ENCODE results near the gene RMDN3. TPM values are rescaled to one million over a fixed set of nuclear protein-coding genes. Genes with fewer than 3 reads are reported as not detected.

Gene RMDN3
- total RNA-seq, 2 experiments from 2014 or later, result 29.1 to 30.3 TPM

DNA sequence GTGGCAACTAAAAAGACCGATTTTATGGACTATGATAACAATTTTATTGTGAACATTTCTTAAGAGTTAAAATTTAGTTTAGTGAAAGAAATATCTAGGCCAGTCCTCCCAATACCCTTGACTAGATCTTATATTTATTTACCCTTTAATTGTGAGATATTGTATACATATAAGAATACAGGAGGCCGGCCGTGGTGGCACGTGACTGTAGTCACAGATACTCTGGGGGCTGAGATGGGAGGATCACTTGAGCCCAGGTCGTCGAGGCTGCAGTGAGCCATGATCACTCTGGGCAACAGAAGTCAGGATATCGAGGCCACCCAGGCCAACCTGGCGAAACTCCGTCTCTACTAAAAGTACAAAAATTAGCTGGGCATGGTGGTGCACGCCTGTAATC is 756 bp upstream of the RMDN3 start:
- H3K4me1 Mint-ChIP-seq (ENCODE audit: low read depth), result peaks cover 30% of the 10 kb centered on the region
- Histone ChIP-seq H3K27ac (ENCODE audit: low read depth in 1 of 2, low read length in 2 of 2) (peak overlapping the region; percentile 65 to 71), H3K27me3 (ENCODE audit: control insufficient read depth in 1 of 2, insufficient read depth in 2 of 2, low read length in 2 of 2) (no peaks in the 10 kb centered on the region), H3K9me3 (ENCODE audit: control insufficient read depth in 1 of 2, insufficient read depth in 1 of 2, low read length in 2 of 2) (no peaks in the 10 kb centered on the region), H3K36me3 (ENCODE audit: insufficient read depth, low read length) (peaks cover 21% of the 10 kb centered on the region), H3K4me1 (ENCODE audit: insufficient read depth, low read length) (peaks cover 30% of the 10 kb centered on the region), H3K4me3 (ENCODE audit: low read length) (peak overlapping the region; percentile 95)
- no peak for ATAC-seq (ENCODE audit: poor library complexity)
- H3K27ac Mint-ChIP-seq, result peak overlapping the region; percentile 98
- H3K36me3 Mint-ChIP-seq (ENCODE audit: low read depth), result peaks cover 29% of the 10 kb centered on the region
- TF ChIP-seq, protein P1, sequence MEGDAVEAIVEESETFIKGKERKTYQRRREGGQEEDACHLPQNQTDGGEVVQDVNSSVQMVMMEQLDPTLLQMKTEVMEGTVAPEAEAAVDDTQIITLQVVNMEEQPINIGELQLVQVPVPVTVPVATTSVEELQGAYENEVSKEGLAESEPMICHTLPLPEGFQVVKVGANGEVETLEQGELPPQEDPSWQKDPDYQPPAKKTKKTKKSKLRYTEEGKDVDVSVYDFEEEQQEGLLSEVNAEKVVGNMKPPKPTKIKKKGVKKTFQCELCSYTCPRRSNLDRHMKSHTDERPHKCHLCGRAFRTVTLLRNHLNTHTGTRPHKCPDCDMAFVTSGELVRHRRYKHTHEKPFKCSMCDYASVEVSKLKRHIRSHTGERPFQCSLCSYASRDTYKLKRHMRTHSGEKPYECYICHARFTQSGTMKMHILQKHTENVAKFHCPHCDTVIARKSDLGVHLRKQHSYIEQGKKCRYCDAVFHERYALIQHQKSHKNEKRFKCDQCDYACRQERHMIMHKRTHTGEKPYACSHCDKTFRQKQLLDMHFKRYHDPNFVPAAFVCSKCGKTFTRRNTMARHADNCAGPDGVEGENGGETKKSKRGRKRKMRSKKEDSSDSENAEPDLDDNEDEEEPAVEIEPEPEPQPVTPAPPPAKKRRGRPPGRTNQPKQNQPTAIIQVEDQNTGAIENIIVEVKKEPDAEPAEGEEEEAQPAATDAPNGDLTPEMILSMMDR (IDR thresholded peaks at IDR 0.05), result no peak
- H3K4me3 Mint-ChIP-seq, result peak overlapping the region; percentile 98
- intact Hi-C loops (cut with DNase I, micrococcal nuclease), result loop anchor here (1.0 to 10.0 kb wide), 6 partner anchors 51 to 529 kb away; partner anchors contain the start of genes CCDC32 (in 2 of the 2), DNAJC17 (in 2 of the 2), RAD51 (in 2 of the 2) and ZFYVE19 (in 2 of the 2)
- CTCF ChIA-PET, result interaction anchor here (0.9 to 1.4 kb wide), 2 partner anchors 12 to 13 kb away, joined by 3 read pairs; partner anchors contain the start of gene C15orf62
- H3K27me3 Mint-ChIP-seq, result no peaks in the 10 kb centered on the region
- POLR2A ChIA-PET, result interaction anchor here (0.8 to 1.2 kb wide), 2 partner anchors 61 to 314 kb away, joined by 3 to 4 read pairs; partner anchors contain the start of gene RAD51
- no peaks in the 10 kb centered on the region for H3K9me3 Mint-ChIP-seq
- no peak for DNase-seq

DNA sequence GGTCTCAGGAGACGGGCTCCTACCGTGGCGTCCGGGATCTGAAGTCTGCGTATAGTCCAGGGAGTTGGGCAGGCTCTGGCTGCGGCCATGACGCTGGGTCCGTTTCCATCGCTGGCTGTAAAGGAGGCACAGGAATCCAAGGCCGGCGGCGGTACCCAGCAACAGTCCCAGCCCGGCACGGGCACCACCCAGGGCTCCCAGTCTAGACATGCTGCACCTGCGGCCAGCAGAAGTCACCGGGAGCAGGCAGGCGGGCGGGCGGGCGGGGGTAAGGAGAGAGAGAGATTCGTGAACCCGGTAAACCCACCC is 526 bp downstream of the RMDN3 start:
- ChIA-PET CTCF (interaction anchor here (1.2 to 1.5 kb wide), 2 partner anchors 10 to 28 kb away, joined by 3 to 5 read pairs; no protein-coding TSS in a partner anchor), POLR2A (interaction anchor here (1.0 to 1.2 kb wide), 2 partner anchors 14 to 60 kb away, joined by 3 to 5 read pairs; partner anchors contain the start of gene C15orf62)
- H3K36me3 Mint-ChIP-seq (ENCODE audit: low read depth), result peaks cover 37% of the 10 kb centered on the region
- TF ChIP-seq, protein P1 (IDR thresholded peaks at IDR 0.05), result no peak
- Histone ChIP-seq H3K4me1 (ENCODE audit: insufficient read depth, low read length) (peaks cover 30% of the 10 kb centered on the region), H3K27ac (ENCODE audit: low read depth in 1 of 2, low read length in 2 of 2) (peak overlapping the region; percentile 65 to 78), H3K27me3 (ENCODE audit: control insufficient read depth in 1 of 2, insufficient read depth in 2 of 2, low read length in 2 of 2) (no peaks in the 10 kb centered on the region), H3K9me3 (ENCODE audit: control insufficient read depth in 1 of 2, insufficient read depth in 1 of 2, low read length in 2 of 2) (no peaks in the 10 kb centered on the region), H3K4me3 (ENCODE audit: low read length) (peak overlapping the region; percentile 95), H3K36me3 (ENCODE audit: insufficient read depth, low read length) (peaks cover 28% of the 10 kb centered on the region)
- ATAC-seq (ENCODE audit: poor library complexity) (peak; percentile 9), DNase-seq (peak in 5 of 14 experiments; percentile 19 to 58 (median 27))
- no peaks in the 10 kb centered on the region for H3K27me3 Mint-ChIP-seq
- intact Hi-C loops (cut with DNase I, micrococcal nuclease), result loop anchor here (2.0 to 10.0 kb wide), 3 partner anchors 52 to 530 kb away; partner anchors contain the start of genes CCDC32 (in 2 of the 2), DNAJC17 (in 1 of the 2) and ZFYVE19 (in 1 of the 2)
- peak overlapping the region; percentile 98 for H3K27ac Mint-ChIP-seq
- H3K4me3 Mint-ChIP-seq, result peak overlapping the region; percentile 98
- H3K4me1 Mint-ChIP-seq (ENCODE audit: low read depth), result peaks cover 30% of the 10 kb centered on the region
- H3K9me3 Mint-ChIP-seq, result no peaks in the 10 kb centered on the region

GRCh38 chr15:40751745-40752144 is 3.3 kb downstream of the RMDN3 start:
- Mint-ChIP-seq H3K27ac (no peak overlapping the region), H3K9me3 (no peaks in the 10 kb centered on the region), H3K36me3 (ENCODE audit: low read depth) (peaks cover 55% of the 10 kb centered on the region), H3K4me3 (peak overlapping the region; percentile 42), H3K4me1 (ENCODE audit: low read depth) (peaks cover 30% of the 10 kb centered on the region), H3K27me3 (no peaks in the 10 kb centered on the region)
- no peak overlapping the region for H3K27ac ChIP-seq (ENCODE audit: low read depth in 1 of 2, low read length in 2 of 2)
- POLR2A ChIA-PET, result no interaction called here
- no peaks in the 10 kb centered on the region for H3K27me3 ChIP-seq (ENCODE audit: control insufficient read depth in 1 of 2, insufficient read depth in 2 of 2, low read length in 2 of 2)
- intact Hi-C loops (cut with DNase I, micrococcal nuclease), result loop anchor here in 1 of 2 experiments (10.0 kb wide), 1 partner anchor 533 kb away; no protein-coding TSS in a partner anchor
- CTCF ChIA-PET, result interaction anchor here (1.1 to 1.4 kb wide), 2 partner anchors 30 to 31 kb away, joined by 3 read pairs; no protein-coding TSS in a partner anchor
- peaks cover 30% of the 10 kb centered on the region for H3K4me1 ChIP-seq (ENCODE audit: insufficient read depth, low read length)
- no peak overlapping the region for H3K4me3 ChIP-seq (ENCODE audit: low read length)
- no peaks in the 10 kb centered on the region for H3K9me3 ChIP-seq (ENCODE audit: control insufficient read depth in 1 of 2, insufficient read depth in 1 of 2, low read length in 2 of 2)
- DNase-seq, result no peak
- H3K36me3 ChIP-seq (ENCODE audit: insufficient read depth, low read length), result peaks cover 43% of the 10 kb centered on the region
- TF ChIP-seq, protein P1 (IDR thresholded peaks at IDR 0.05), result no peak
- ATAC-seq (ENCODE audit: poor library complexity), result no peak

Data from CD4-positive, alpha-beta T cell (primary cell).